HG03558 (cell line): ENCODE measurements around the gene MVB12B.
"Not testable (repeated sequence)": the region's sequence is repeated elsewhere in the genome, so short reads cannot be mapped to it uniquely, and the experiment has no call there.

Experiments used
- ATAC-seq: cut with Tn5 transposase; IDR thresholded peaks from one replicate; pipeline ENCODE4 v1.9.1; 2021; ENCODE audit warnings: moderate number of reproducible peaks; ENCODE audit not compliant: unreplicated experiment; ENCODE audit errors: extremely low read depth

Gene MVB12B

DNA sequence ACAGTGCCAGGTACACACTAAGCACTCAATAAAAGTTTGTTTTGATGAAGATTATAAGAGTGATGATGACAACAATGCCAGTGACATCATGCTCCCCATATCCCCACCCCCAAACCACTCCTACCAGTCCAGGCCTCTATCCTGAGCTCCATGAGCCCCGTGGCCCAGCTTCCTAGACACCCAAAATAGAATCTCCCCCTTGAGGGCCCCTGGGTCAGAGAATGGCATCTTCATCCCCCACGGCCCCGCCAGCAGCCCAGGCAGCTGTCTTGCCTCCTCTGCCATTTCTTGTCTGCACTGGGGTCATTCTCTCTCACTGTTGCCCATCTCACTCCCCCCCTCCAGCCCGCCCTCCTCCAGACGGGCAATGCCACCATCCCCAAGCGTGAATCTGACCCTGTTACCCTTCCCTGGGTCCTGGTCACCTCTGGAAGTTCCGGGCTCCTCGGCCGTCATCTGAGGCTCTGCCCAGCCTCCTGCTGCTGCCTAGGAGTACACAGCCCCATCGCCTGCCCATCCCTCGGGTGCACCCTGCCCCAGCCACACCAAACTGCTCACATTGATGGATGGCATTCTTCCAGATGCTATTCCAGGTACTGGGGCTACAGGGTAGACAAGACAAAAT lies 210.3 kb downstream of the MVB12B start:
- ATAC-seq, result no peak

- no peak for ATAC-seq
These were observed 211.9 kb downstream of the MVB12B start for GRCh38 chr9:126538550-126538949.

GRCh38 chr9:126540398-126540797 lies 213.8 kb downstream of the MVB12B start:
- not testable (repeated sequence) for ATAC-seq

- ATAC-seq, result no peak
These were observed 216.9 kb downstream of the MVB12B start for GRCh38 chr9:126543490-126543889.

- no peak for ATAC-seq
These were observed 218.5 kb downstream of the MVB12B start for GRCh38 chr9:126545106-126545505.

- no peak for ATAC-seq
These were observed 219.4 kb downstream of the MVB12B start for GRCh38 chr9:126546036-126546435.

- ATAC-seq, result no peak
These were observed 221.7 kb downstream of the MVB12B start for GRCh38 chr9:126548312-126548711.

GRCh38 chr9:126549246-126550006 lies 222.8 kb downstream of the MVB12B start:
- ATAC-seq, result no peak

- ATAC-seq, result no peak
These were observed 224.3 kb downstream of the MVB12B start for GRCh38 chr9:126550891-126551351.

GRCh38 chr9:126551812-126552211 lies 225.2 kb downstream of the MVB12B start:
- ATAC-seq, result no peak

DNA sequence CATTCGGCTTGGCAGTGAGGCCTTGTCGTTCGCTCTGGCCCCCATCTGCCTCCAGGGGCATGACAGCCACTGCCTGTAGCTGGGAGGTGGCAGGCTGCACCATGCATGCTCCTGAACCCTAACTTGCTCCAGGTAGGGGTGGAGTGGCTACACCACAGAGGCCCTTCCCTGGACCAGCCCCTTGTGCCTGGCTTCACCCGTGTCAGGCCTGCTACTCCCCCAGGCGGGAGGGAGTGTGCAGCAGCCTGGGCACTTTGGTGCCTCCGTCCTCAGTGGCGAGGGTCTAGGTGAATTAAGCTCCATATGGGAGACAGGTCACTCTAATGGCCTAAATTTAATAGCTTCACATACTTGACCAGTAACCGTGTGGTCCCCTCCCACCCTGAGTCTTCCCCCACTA lies 227.7 kb downstream of the MVB12B start:
- ATAC-seq, result no peak

GRCh38 chr9:126555421-126555820 lies 228.8 kb downstream of the MVB12B start:
- not testable (repeated sequence) for ATAC-seq
